IgD-negative memory B cell (primary cell): ENCODE results near the gene EVPL. TPM values are rescaled to one million over a fixed set of nuclear protein-coding genes. Genes with fewer than 3 reads are reported as not detected.

Source experiments
- polyA plus RNA-seq: library from polyadenylated mRNA; unstranded; fragments of 300-500 nt; fragmentation: Illumina TruSeq; gene quantifications from one replicate; pipeline ENCODE4 v1.2.3, GENCODE V29; 2021

Gene EVPL
- polyA plus RNA-seq, 1 donor from 2014 or later = not detected

Other genes with a start within 250 kb of the EVPL start
- gene UNK, start 242.5 kb downstream of the EVPL start, polyA plus RNA-seq = 28.6 TPM
- gene UNC13D, start 182.9 kb downstream of the EVPL start, polyA plus RNA-seq = 42.0 TPM
- 131 TPM for gene WBP2, start 172.0 kb downstream of the EVPL start, polyA plus RNA-seq
- 12.4 TPM for gene TRIM47, start 148.7 kb downstream of the EVPL start, polyA plus RNA-seq
- 25.0 TPM for gene TRIM65, start 130.4 kb downstream of the EVPL start, polyA plus RNA-seq
- gene MRPL38, start 122.4 kb downstream of the EVPL start, polyA plus RNA-seq = 77.5 TPM
- 1.9 TPM for gene FBF1, start 86.3 kb downstream of the EVPL start, polyA plus RNA-seq
- 19.3 TPM for gene ACOX1, start 48.1 kb downstream of the EVPL start, polyA plus RNA-seq
- 27.0 TPM for gene TEN1, start 48.1 kb downstream of the EVPL start, polyA plus RNA-seq
- 0.71 TPM for gene CDK3, start 26.5 kb downstream of the EVPL start, polyA plus RNA-seq
- 58.7 TPM for gene SRP68, start 45.2 kb upstream of the EVPL start, polyA plus RNA-seq
- gene GALR2, start 47.5 kb upstream of the EVPL start, polyA plus RNA-seq = 0.21 TPM
- gene ZACN, start 51.9 kb upstream of the EVPL start, polyA plus RNA-seq = 1.6 TPM
- gene EXOC7, start 76.5 kb upstream of the EVPL start, polyA plus RNA-seq = 52.7 TPM
- gene FOXJ1, start 113.9 kb upstream of the EVPL start, polyA plus RNA-seq = not detected
- 0.43 TPM for gene RNF157, start 213.2 kb upstream of the EVPL start, polyA plus RNA-seq
- gene UBALD2, start 238.0 kb upstream of the EVPL start, polyA plus RNA-seq = 4.3 TPM